GM12878 (cell line): ENCODE data around the gene SRRM3. TPM values are rescaled to one million over a fixed set of nuclear protein-coding genes. Genes with fewer than 3 reads are reported as not detected.

Source experiments
- ATAC-seq: fragments of 200-7000 bp; cut with Tn5 transposase; 3 replicates; pipeline ENCODE4 v1.9.1; 2020; ENCODE audit warnings: mild to moderate bottlenecking, moderate library complexity
- BruUV-seq: library from RNA; stranded (reverse); fragments of 400-500 nt; replicated peaks from 2 replicates; lab custom pipeline; 2021; lab: Mats Ljungman, UMichigan
- CTCF ChIA-PET: fragments of 300-600 bp; sonication (Branson Sonifier 250); formaldehyde crosslinking; extraction: SDS; loops from one replicate; lab custom pipeline; 2021; ENCODE audit warnings: inconsistent platforms; lab: Yijun Ruan, JAX
- POLR2A ChIA-PET: fragments of 350-600 bp; formaldehyde crosslinking; extraction: SDS; loops from one replicate; lab custom pipeline; 2021; ENCODE audit warnings: inconsistent platforms; lab: Charles Lee
- RAD21 ChIA-PET: fragments of 300-600 bp; sonication (Branson Sonifier 250); formaldehyde crosslinking; loops from one replicate; lab custom pipeline; 2023; ENCODE audit warnings: antibody characterized with exemption; ENCODE audit not compliant: unreplicated experiment; lab: Charles Lee
- SMC1A ChIA-PET: fragments of 300-600 bp; sonication (Branson Sonifier 250); formaldehyde crosslinking; loops from one replicate; lab custom pipeline; 2023; ENCODE audit not compliant: unreplicated experiment, uncharacterized antibody; lab: Charles Lee
- DNase-seq: peaks from one replicate; pipeline ENCODE4 v3.0.0-alpha.2; 2011; ENCODE audit warnings: low read depth, low spot score
- FAIRE-seq: peaks from 3 replicates; lab custom pipeline; 2011; peaks lifted over from hg19 to GRCh38; lab: Jason Lieb, UNC
- H2AFZ ChIP-seq: 2 replicates; pipeline ENCODE4 v1.6.0; 2011; ENCODE audit warnings: low read depth, low read length, control low read depth; ENCODE audit not compliant: control insufficient read depth
- H3K27ac ChIP-seq: 2 replicates; pipeline ENCODE4 v1.5.1; 2011; ENCODE audit warnings: control low read depth; ENCODE audit not compliant: control insufficient read depth, insufficient read depth
- H3K27me3 ChIP-seq, 2 experiments: replicated peaks in 1 of 2; 2 replicates each; pipeline versions ENCODE4 v1.6.0 to v1.6.1; 2011; ENCODE audit warnings: low read length in 1 of 2; ENCODE audit not compliant: control insufficient read depth in 2 of 2, insufficient read depth in 2 of 2
- H3K36me3 ChIP-seq, 2 experiments: 2 replicates each; pipeline ENCODE4 v1.5.1; 2011; ENCODE audit warnings: low read length in 1 of 2; ENCODE audit not compliant: control insufficient read depth in 2 of 2, insufficient read depth in 2 of 2
- H3K4me1 ChIP-seq: 2 replicates; pipeline ENCODE4 v1.6.1; 2011; ENCODE audit warnings: mild to moderate bottlenecking, low read length, moderate library complexity, mixed read lengths; ENCODE audit not compliant: control insufficient read depth, insufficient read depth
- H3K4me2 ChIP-seq: 2 replicates; pipeline ENCODE4 v1.6.0; 2011; ENCODE audit warnings: control low read depth; ENCODE audit not compliant: control insufficient read depth, insufficient read depth
- H3K4me3 ChIP-seq: fragments of 200-600 bp; sonication (generic); 2 replicates; pipeline ENCODE4 v1.5.1; 2016
- H3K79me2 ChIP-seq: 2 replicates; pipeline ENCODE4 v1.6.0; 2011; ENCODE audit warnings: low read length; ENCODE audit not compliant: control insufficient read depth, insufficient read depth
- H3K9ac ChIP-seq: 2 replicates; pipeline ENCODE4 v1.8.0; 2011; ENCODE audit warnings: low read length, control low read depth, mixed read lengths; ENCODE audit not compliant: control insufficient read depth, insufficient read depth
- H3K9me3 ChIP-seq: replicated peaks from 3 replicates; pipeline ENCODE4 v1.5.1; 2011; ENCODE audit warnings: mild to moderate bottlenecking, low read length; ENCODE audit not compliant: control insufficient read depth, insufficient read depth
- H4K20me1 ChIP-seq: 2 replicates; pipeline ENCODE4 v1.6.0; 2011; ENCODE audit not compliant: control insufficient read depth, insufficient read depth
- EGR1 ChIP-seq, 2 experiments: IDR thresholded peaks; 1 replicate in 1 of 2; 2 replicates in 1 of 2; pipeline ENCODE4 v1.6.1; 2011 to 2012; ENCODE audit warnings: low read depth in 2 of 2, low read length in 2 of 2, borderline replicate concordance in 1 of 2, mild to moderate bottlenecking in 1 of 2, moderate library complexity in 1 of 2
- EP300 ChIP-seq, 2 experiments: fragments of 150-350 bp in 1 of 2; IDR thresholded peaks; 2 replicates each; pipeline ENCODE4 v1.6.1; 2011 to 2012; ENCODE audit warnings: low read depth in 2 of 2, low read length in 2 of 2, borderline replicate concordance in 1 of 2, improper control_type of control experiment in 1 of 2, inconsistent platforms in 1 of 2; ENCODE audit not compliant: control insufficient read depth in 1 of 2
- HDAC6 ChIP-seq: fragments of 200-600 bp; sonication (generic); IDR thresholded peaks from one replicate; pipeline ENCODE4 v1.8.0; 2017; ENCODE audit warnings: antibody characterized with exemption; ENCODE audit not compliant: unreplicated experiment
- HDGF ChIP-seq: fragments of 450-650 bp; IDR thresholded peaks from 2 replicates; pipeline ENCODE4 v1.6.1; 2016; ENCODE audit warnings: antibody characterized with exemption
- NBN ChIP-seq: fragments of 450-650 bp; IDR thresholded peaks from 2 replicates; pipeline ENCODE4 v1.6.1; 2016
- TBL1XR1 ChIP-seq: IDR thresholded peaks from 2 replicates; pipeline ENCODE4 v1.6.1; 2012; ENCODE audit warnings: low read depth, low read length, improper control_type of control experiment
- YBX1 ChIP-seq: fragments of 450-650 bp; IDR thresholded peaks from 2 replicates; pipeline ENCODE4 v1.6.1; 2016; ENCODE audit warnings: antibody characterized with exemption
- ZNF207 ChIP-seq: fragments of 450-650 bp; IDR thresholded peaks from 2 replicates; pipeline ENCODE4 v1.6.1; 2014; ENCODE audit warnings: antibody characterized with exemption, mild to moderate bottlenecking, borderline replicate concordance
- ZNF592 ChIP-seq: fragments of 450-650 bp; IDR thresholded peaks from 2 replicates; pipeline ENCODE4 v1.6.1; 2017; ENCODE audit warnings: mild to moderate bottlenecking, moderate library complexity
- ZZZ3 ChIP-seq: IDR thresholded peaks from 2 replicates; pipeline ENCODE4 v1.6.1; 2011; ENCODE audit warnings: low read depth; ENCODE audit not compliant: control insufficient read depth, insufficient read length
- WGBS: methylation state at CpG from one replicate; pipeline ENCODE4 v1.1.6; 2016; ENCODE audit warnings: low lambda C conversion rate; ENCODE audit not compliant: insufficient replicate concordance, insufficient coverage; ENCODE audit errors: missing lambda C conversion rate; 5-methylcytosine and 5-hydroxymethylcytosine counted together
- in situ Hi-C: fragments of 300-500 bp; cut with MboI; formaldehyde crosslinking; loops from 9 replicates; pipeline ENCODE4 v1.14.3; 2018; ENCODE audit warnings: mixed read lengths
- intact Hi-C: fragments of 100-400 bp; cut with micrococcal nuclease; formaldehyde crosslinking; loops from one replicate; pipeline ENCODE4 v1.14.2; 2022; ENCODE audit not compliant: unreplicated experiment
- polyA plus RNA-seq, 11 experiments: library from polyadenylated mRNA; depleted of rRNA in 4 of 11; unstranded in 6 of 11; stranded (reverse) in 5 of 11; fragments of >200 nt; fragmentation: Nextera tagmentation in 4 of 11; fragmentation: Illumina TruSeq in 1 of 11; extraction: Ambion mirVana in 4 of 11; extraction: Trizol in 1 of 11; gene quantifications; 1 replicate in 1 of 11; 2 replicates in 10 of 11; pipeline versions ENCODE4 v1.2.1 to v1.2.3, GENCODE V29; 2011 to 2016; ENCODE audit warnings: inconsistent platforms in 2 of 11, missing spikeins in 2 of 11, low read depth in 1 of 11
- total RNA-seq, 4 experiments: library from RNA; depleted of rRNA in 3 of 4; stranded (reverse); fragments of >200 nt in 3 of 4; fragmentation: Illumina TruSeq in 1 of 4; extraction: Trizol in 1 of 4; gene quantifications; 2 replicates each; pipeline versions ENCODE4 v1.2.1 to v1.2.3, GENCODE V29; 2013 to 2021
- TF ChIP-seq, protein P1 (sequence below): fragments of 450-650 bp; IDR thresholded peaks from 2 replicates; pipeline ENCODE4 v1.6.1; 2018; ENCODE audit warnings: borderline replicate concordance, mild to moderate bottlenecking; ENCODE audit not compliant: partially characterized antibody
- TF ChIP-seq, protein P2 (sequence below): IDR thresholded peaks from 2 replicates; pipeline ENCODE4 v1.6.1; 2012; ENCODE audit warnings: mild to moderate bottlenecking, low read depth, low read length

SRRM3 gene
- total and polyA plus RNA-seq, 10 of the 15 experiments (the other 5 are each of a cell fraction or from before 2014, with no cell fraction given): 0.03 to 0.15 (median 0.05) TPM; not detected in 6

DNA sequence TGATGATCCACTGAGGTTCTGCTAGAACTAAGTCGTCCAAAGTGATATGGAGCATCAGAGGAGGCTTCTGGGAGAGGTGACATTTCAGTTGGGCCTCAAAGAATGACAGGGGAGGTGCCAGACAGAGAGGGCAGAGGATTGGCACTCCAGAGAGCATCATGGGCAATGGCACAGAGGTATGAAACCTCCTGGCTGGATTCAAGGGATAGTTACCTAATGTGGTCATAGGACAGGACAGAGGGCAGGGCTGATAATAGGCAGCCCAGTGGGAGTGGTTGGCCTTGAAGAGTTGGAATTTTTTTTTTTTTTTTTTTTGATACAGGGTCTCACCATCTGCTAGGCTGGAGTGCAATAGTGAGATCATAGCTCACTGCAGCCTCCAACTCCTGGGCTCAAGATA, 7.6 kb downstream of the SRRM3 start:
- Histone ChIP-seq H3K79me2 (no peaks in the 10 kb centered on the region), H3K4me1 (no peaks in the 10 kb centered on the region), H3K9ac (no peak overlapping the region), H3K4me3 (no peak overlapping the region), H3K36me3 (no peaks in the 10 kb centered on the region), H2AFZ (no peak overlapping the region), H3K27me3 (no peaks in the 10 kb centered on the region), H3K9me3 (no peaks in the 10 kb centered on the region), H4K20me1 (no peaks in the 10 kb centered on the region), H3K27ac (no peak overlapping the region), H3K4me2 (no peak overlapping the region)
- no TSS peak for BruUV-seq
- ATAC-seq (no peak), FAIRE-seq (no peak), DNase-seq (no peak)
- intact Hi-C loops: no loop called here
- in situ Hi-C loops: no loop called here
- ChIA-PET POLR2A (no interaction called here), CTCF (interaction anchor here (1.4 kb wide), 1 partner anchor 54 kb away, joined by 3 read pairs; no protein-coding TSS in a partner anchor), SMC1A (no interaction called here), RAD21 (no interaction called here)
- 5% methylated on average over 1 of the region's 1 CpG for WGBS
- no peak for TF ChIP-seq YBX1
- no peak for TF ChIP-seq ZNF207
- TF ChIP-seq, protein P1, sequence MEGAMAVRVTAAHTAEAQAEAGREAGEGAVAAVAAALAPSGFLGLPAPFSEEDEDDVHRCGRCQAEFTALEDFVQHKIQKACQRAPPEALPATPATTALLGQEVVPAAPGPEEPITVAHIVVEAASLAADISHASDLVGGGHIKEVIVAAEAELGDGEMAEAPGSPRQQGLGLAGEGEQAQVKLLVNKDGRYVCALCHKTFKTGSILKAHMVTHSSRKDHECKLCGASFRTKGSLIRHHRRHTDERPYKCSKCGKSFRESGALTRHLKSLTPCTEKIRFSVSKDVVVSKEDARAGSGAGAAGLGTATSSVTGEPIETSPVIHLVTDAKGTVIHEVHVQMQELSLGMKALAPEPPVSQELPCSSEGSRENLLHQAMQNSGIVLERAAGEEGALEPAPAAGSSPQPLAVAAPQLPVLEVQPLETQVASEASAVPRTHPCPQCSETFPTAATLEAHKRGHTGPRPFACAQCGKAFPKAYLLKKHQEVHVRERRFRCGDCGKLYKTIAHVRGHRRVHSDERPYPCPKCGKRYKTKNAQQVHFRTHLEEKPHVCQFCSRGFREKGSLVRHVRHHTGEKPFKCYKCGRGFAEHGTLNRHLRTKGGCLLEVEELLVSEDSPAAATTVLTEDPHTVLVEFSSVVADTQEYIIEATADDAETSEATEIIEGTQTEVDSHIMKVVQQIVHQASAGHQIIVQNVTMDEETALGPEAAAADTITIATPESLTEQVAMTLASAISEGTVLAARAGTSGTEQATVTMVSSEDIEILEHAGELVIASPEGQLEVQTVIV: no peak
- no peak for TF ChIP-seq NBN
- no peak for TF ChIP-seq ZZZ3
- TF ChIP-seq EP300 (IDR thresholded peaks at IDR 0.05; ENCODE audit: borderline replicate concordance in 1 of 2, control insufficient read depth in 1 of 2, low read depth in 2 of 2, low read length in 2 of 2): no peak
- no peak for TF ChIP-seq TBL1XR1
- TF ChIP-seq ZNF592: no peak
- no peak for TF ChIP-seq HDAC6
- TF ChIP-seq, protein P2, sequence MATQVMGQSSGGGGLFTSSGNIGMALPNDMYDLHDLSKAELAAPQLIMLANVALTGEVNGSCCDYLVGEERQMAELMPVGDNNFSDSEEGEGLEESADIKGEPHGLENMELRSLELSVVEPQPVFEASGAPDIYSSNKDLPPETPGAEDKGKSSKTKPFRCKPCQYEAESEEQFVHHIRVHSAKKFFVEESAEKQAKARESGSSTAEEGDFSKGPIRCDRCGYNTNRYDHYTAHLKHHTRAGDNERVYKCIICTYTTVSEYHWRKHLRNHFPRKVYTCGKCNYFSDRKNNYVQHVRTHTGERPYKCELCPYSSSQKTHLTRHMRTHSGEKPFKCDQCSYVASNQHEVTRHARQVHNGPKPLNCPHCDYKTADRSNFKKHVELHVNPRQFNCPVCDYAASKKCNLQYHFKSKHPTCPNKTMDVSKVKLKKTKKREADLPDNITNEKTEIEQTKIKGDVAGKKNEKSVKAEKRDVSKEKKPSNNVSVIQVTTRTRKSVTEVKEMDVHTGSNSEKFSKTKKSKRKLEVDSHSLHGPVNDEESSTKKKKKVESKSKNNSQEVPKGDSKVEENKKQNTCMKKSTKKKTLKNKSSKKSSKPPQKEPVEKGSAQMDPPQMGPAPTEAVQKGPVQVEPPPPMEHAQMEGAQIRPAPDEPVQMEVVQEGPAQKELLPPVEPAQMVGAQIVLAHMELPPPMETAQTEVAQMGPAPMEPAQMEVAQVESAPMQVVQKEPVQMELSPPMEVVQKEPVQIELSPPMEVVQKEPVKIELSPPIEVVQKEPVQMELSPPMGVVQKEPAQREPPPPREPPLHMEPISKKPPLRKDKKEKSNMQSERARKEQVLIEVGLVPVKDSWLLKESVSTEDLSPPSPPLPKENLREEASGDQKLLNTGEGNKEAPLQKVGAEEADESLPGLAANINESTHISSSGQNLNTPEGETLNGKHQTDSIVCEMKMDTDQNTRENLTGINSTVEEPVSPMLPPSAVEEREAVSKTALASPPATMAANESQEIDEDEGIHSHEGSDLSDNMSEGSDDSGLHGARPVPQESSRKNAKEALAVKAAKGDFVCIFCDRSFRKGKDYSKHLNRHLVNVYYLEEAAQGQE: no peak
- no peak for TF ChIP-seq EGR1 (IDR thresholded peaks at IDR 0.05; ENCODE audit: borderline replicate concordance in 1 of 2, low read depth in 2 of 2, low read length in 2 of 2)
- TF ChIP-seq HDGF: no peak
